H9 (cell line): ENCODE data around the gene GATAD2B. TPM values are rescaled to one million over a fixed set of nuclear protein-coding genes. Genes with fewer than 3 reads are reported as not detected.

Experiments used
- DNase-seq: peaks from one replicate; pipeline ENCODE4 v3.0.0-alpha.2; 2017
- H2AFZ ChIP-seq: one replicate; pipeline ENCODE4 v1.6.1; 2013; ENCODE audit warnings: mild to moderate bottlenecking, low read length, control low read depth, moderate library complexity
- H2AK5ac ChIP-seq: 2 replicates; pipeline ENCODE4 v1.6.1; 2013; ENCODE audit warnings: low read length, control low read depth, mixed read lengths; ENCODE audit not compliant: insufficient read length
- H2BK120ac ChIP-seq: one replicate; pipeline ENCODE4 v1.6.1; 2013; ENCODE audit warnings: low read depth, mild to moderate bottlenecking, low read length, control low read depth, inconsistent platforms; ENCODE audit not compliant: poor library complexity, severe bottlenecking
- H2BK12ac ChIP-seq: 2 replicates; pipeline ENCODE4 v1.6.1; 2013; ENCODE audit warnings: low read length, control low read depth, mixed read lengths, low read depth; ENCODE audit not compliant: insufficient read length
- H2BK15ac ChIP-seq: 2 replicates; pipeline ENCODE4 v1.6.1; 2013; ENCODE audit warnings: low read depth, low read length, control low read depth
- H2BK20ac ChIP-seq: one replicate; pipeline ENCODE4 v1.6.1; 2013; ENCODE audit warnings: low read depth, mild to moderate bottlenecking, low read length, control low read depth, inconsistent platforms; ENCODE audit not compliant: poor library complexity, severe bottlenecking
- H2BK5ac ChIP-seq: 2 replicates; pipeline ENCODE4 v1.6.1; 2013; ENCODE audit warnings: low read length, control low read depth, mixed read lengths; ENCODE audit not compliant: insufficient read length
- H3K14ac ChIP-seq: 2 replicates; pipeline ENCODE4 v1.6.1; 2013; ENCODE audit warnings: low read length, control low read depth; ENCODE audit not compliant: insufficient read depth
- H3K18ac ChIP-seq: 2 replicates; pipeline ENCODE4 v1.6.1; 2013; ENCODE audit warnings: low read depth, mild to moderate bottlenecking, mixed read lengths, low read length, control low read depth; ENCODE audit not compliant: insufficient read length
- H3K23ac ChIP-seq: 2 replicates; pipeline ENCODE4 v1.6.1; 2013; ENCODE audit warnings: low read length, control low read depth, mixed read lengths, low read depth; ENCODE audit not compliant: insufficient read length
- H3K23me2 ChIP-seq: 2 replicates; pipeline ENCODE4 v1.6.1; 2013; ENCODE audit warnings: low read depth, mild to moderate bottlenecking, mixed read lengths, low read length, control low read depth; ENCODE audit not compliant: insufficient read length, poor library complexity, severe bottlenecking
- H3K27ac ChIP-seq: 2 replicates; pipeline ENCODE4 v1.5.1; 2013; ENCODE audit warnings: low read length, control low read depth, mixed read lengths, low read depth; ENCODE audit not compliant: insufficient read length
- H3K27me3 ChIP-seq: 2 replicates; pipeline ENCODE4 v1.6.1; 2013; ENCODE audit warnings: low read length, control low read depth, inconsistent platforms; ENCODE audit not compliant: insufficient read depth
- H3K4ac ChIP-seq: 2 replicates; pipeline ENCODE4 v1.6.1; 2013; ENCODE audit warnings: low read depth, mild to moderate bottlenecking, control low read depth, inconsistent platforms, low read length, moderate library complexity
- H3K4me1 ChIP-seq: 2 replicates; pipeline ENCODE4 v1.6.1; 2013; ENCODE audit warnings: low read length, control low read depth, inconsistent platforms; ENCODE audit not compliant: insufficient read depth
- H3K4me2 ChIP-seq: 2 replicates; pipeline ENCODE4 v1.6.1; 2013; ENCODE audit warnings: low read length, control low read depth, mixed read lengths; ENCODE audit not compliant: insufficient read length, insufficient read depth
- H3K56ac ChIP-seq: 2 replicates; pipeline ENCODE4 v1.6.1; 2013; ENCODE audit warnings: low read depth, mild to moderate bottlenecking, mixed read lengths, low read length, control low read depth; ENCODE audit not compliant: insufficient read length
- H3K79me1 ChIP-seq: 2 replicates; pipeline ENCODE4 v1.6.1; 2013; ENCODE audit warnings: low read depth, mild to moderate bottlenecking, moderate library complexity, low read length, control low read depth, inconsistent platforms; ENCODE audit not compliant: insufficient read depth, poor library complexity, severe bottlenecking
- H3K79me2 ChIP-seq: 2 replicates; pipeline ENCODE4 v1.6.1; 2013; ENCODE audit warnings: low read length, control low read depth, inconsistent platforms; ENCODE audit not compliant: insufficient read depth
- H3K9ac ChIP-seq: 2 replicates; pipeline ENCODE4 v1.6.1; 2013; ENCODE audit warnings: low read length, control low read depth, mixed read lengths; ENCODE audit not compliant: insufficient read length; ENCODE audit errors: extremely low read depth
- H3K9me3 ChIP-seq: one replicate; pipeline ENCODE4 v1.6.1; 2013; ENCODE audit warnings: low read depth, low read length, inconsistent platforms; ENCODE audit not compliant: control insufficient read depth
- H3T11ph ChIP-seq: one replicate; pipeline ENCODE4 v1.6.1; 2013; ENCODE audit warnings: mild to moderate bottlenecking, low read length, control low read depth, inconsistent platforms
- H4K20me1 ChIP-seq: one replicate; pipeline ENCODE4 v1.6.1; 2013; ENCODE audit not compliant: control insufficient read depth, insufficient read length, insufficient read depth
- H4K5ac ChIP-seq: 2 replicates; pipeline ENCODE4 v1.6.1; 2013; ENCODE audit warnings: low read depth, mild to moderate bottlenecking, mixed read lengths, low read length, control low read depth; ENCODE audit not compliant: insufficient read length
- H4K8ac ChIP-seq: replicated peaks from 2 replicates; pipeline ENCODE4 v1.6.1; 2013; ENCODE audit warnings: low read length, control low read depth, mixed read lengths, low read depth; ENCODE audit not compliant: insufficient read length
- H4K91ac ChIP-seq: 2 replicates; pipeline ENCODE4 v1.6.1; 2013; ENCODE audit warnings: low read depth, mild to moderate bottlenecking, moderate library complexity, mixed read lengths, low read length, control low read depth; ENCODE audit not compliant: insufficient read length
- H3K27ac Mint-ChIP-seq, 3 experiments: 2 replicates in 2 of 3; 3 replicates in 1 of 3; pipeline ENCODE4 v1.8.0; 2020 to 2021; ENCODE audit warnings: mixed read lengths in 3 of 3, mild to moderate bottlenecking in 1 of 3, moderate library complexity in 1 of 3
- H3K27me3 Mint-ChIP-seq: 2 replicates; pipeline ENCODE4 v1.8.0; 2021; ENCODE audit warnings: low read depth, mild to moderate bottlenecking, moderate library complexity, mixed read lengths
- H3K36me3 Mint-ChIP-seq, 3 experiments: 2 replicates in 2 of 3; 3 replicates in 1 of 3; pipeline ENCODE4 v1.8.0; 2020 to 2021; ENCODE audit warnings: low read depth in 3 of 3, mixed read lengths in 3 of 3; ENCODE audit not compliant: insufficient read depth in 1 of 3
- H3K4me1 Mint-ChIP-seq, 2 experiments: 2 replicates each; pipeline ENCODE4 v1.8.0; 2020; ENCODE audit warnings: mixed read lengths in 2 of 2
- H3K4me3 Mint-ChIP-seq, 2 experiments: 2 replicates in 1 of 2; 3 replicates in 1 of 2; pipeline ENCODE4 v1.8.0; 2020 to 2021; ENCODE audit warnings: mild to moderate bottlenecking in 2 of 2, mixed read lengths in 2 of 2, moderate library complexity in 1 of 2
- H3K9me3 Mint-ChIP-seq, 2 experiments: 2 replicates in 1 of 2; 3 replicates in 1 of 2; pipeline ENCODE4 v1.8.0; 2020; ENCODE audit warnings: mild to moderate bottlenecking in 2 of 2, mixed read lengths in 2 of 2, moderate library complexity in 1 of 2
- CTCF ChIP-seq: fragments of 200-600 bp; sonication (generic); conservative IDR thresholded peaks from 3 replicates; pipeline ENCODE4 v1.8.0; 2021; ENCODE audit warnings: antibody characterized with exemption, mild to moderate bottlenecking
- WGBS: extraction: QIAGEN DNeasy Blood & Tissue Kit; methylation state at CpG from one replicate; pipeline ENCODE4 v1.1.7; 2013; ENCODE audit warnings: missing lambda C conversion rate, low lambda C conversion rate, mixed read lengths; ENCODE audit not compliant: insufficient read length; ENCODE audit errors: extremely low coverage; 5-methylcytosine and 5-hydroxymethylcytosine counted together
- total RNA-seq: library from RNA; stranded (reverse); gene quantifications from 2 replicates; pipeline ENCODE4 v1.2.1, GENCODE V29; 2021

Gene GATAD2B
- total RNA-seq, 1 experiment from 2014 or later = 44.1 TPM

GRCh38 chr1:153860285-153860684, 62.5 kb downstream of the GATAD2B start:
- no peak overlapping the region; a peak in 1 of 7 replicates for H3K27ac Mint-ChIP-seq
- peaks cover 0 to 12% (median 5%) of the 10 kb centered on the region in 3 experiments; a peak in 2 of 7 replicates for H3K36me3 Mint-ChIP-seq

More at GRCh38 chr1:153860285-153860684, 62.5 kb downstream of the GATAD2B start:
- no peak overlapping the region for H3K4me2 ChIP-seq
- H3K23me2 ChIP-seq = no peaks in the 10 kb centered on the region
- H2AFZ ChIP-seq = no peak overlapping the region
- Mint-ChIP-seq H3K27me3 (no peaks in the 10 kb centered on the region), H3K9me3 (no peaks in the 10 kb centered on the region), H3K4me1 (peaks cover 8 to 10% of the 10 kb centered on the region in 2 experiments), H3K4me3 (no peak overlapping the region)
- no peak overlapping the region for H4K8ac ChIP-seq
- TF ChIP-seq CTCF = no peak
- H3K56ac ChIP-seq = no peak overlapping the region
- no peaks in the 10 kb centered on the region for H3K27me3 ChIP-seq
- no CpG with 5 or more reads among the region's 3 CpGs for WGBS
- H4K5ac ChIP-seq = no peak overlapping the region
- no peak overlapping the region for H2BK5ac ChIP-seq
- H2BK12ac ChIP-seq = no peak overlapping the region
- H3K27ac ChIP-seq = no peak overlapping the region
- H3K18ac ChIP-seq = no peak overlapping the region
- H3K9me3 ChIP-seq = no peaks in the 10 kb centered on the region
- H2BK120ac ChIP-seq = no peak overlapping the region
- H3K9ac ChIP-seq = no peak overlapping the region
- peaks cover 5% of the 10 kb centered on the region; the same call in 1 of the 2 replicates for H3K4me1 ChIP-seq
- no peaks in the 10 kb centered on the region for H4K20me1 ChIP-seq
- H4K91ac ChIP-seq = no peak overlapping the region
- H3K23ac ChIP-seq = no peak overlapping the region
- no peak for DNase-seq
- H3K14ac ChIP-seq = no peak overlapping the region
- H2AK5ac ChIP-seq = no peak overlapping the region
- no peak overlapping the region for H2BK20ac ChIP-seq
- H2BK15ac ChIP-seq = no peak overlapping the region
- no peak overlapping the region for H3T11ph ChIP-seq
- H3K79me2 ChIP-seq = peaks cover 2% of the 10 kb centered on the region; the same call in 1 of the 2 replicates
- peaks cover 6% of the 10 kb centered on the region for H3K79me1 ChIP-seq
- H3K4ac ChIP-seq = no peak overlapping the region
